C4-2B (cell line): ENCODE measurements around the gene PAPSS1.

ENCODE experiments used
- ZFX ChIP-seq: fragments of 450-650 bp; IDR thresholded peaks from 2 replicates; pipeline ENCODE4 v1.6.1; 2017
- TF ChIP-seq, protein P1 (sequence below): fragments of 450-650 bp; conservative IDR thresholded peaks from 2 replicates; pipeline ENCODE4 v1.5.1; 2017; ENCODE audit warnings: mild to moderate bottlenecking

DNA sequence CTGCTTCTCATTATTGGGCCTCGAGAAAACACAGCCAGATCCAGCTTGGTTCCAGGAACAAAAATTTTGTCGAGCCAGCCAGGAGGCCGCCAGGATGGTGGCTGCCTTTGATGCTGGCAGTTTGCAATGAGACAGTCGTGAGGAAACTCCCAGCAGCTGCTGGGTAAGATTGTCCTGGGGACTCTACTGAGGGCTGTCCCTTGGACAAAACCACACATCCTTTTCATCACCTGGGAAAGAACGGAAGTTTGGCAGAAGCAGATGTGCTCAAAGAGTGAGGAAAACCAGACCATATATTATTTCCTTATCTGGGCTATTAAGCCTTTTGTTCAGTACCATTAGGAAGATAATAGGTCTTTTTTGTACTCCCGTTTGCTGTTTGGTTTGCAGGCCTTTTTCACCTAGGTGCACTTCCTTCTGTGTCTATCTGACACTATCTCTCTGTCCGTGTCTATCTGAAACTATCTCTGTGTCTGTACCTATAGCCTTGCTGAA, 13.4 kb upstream of the PAPSS1 start:
- TF ChIP-seq, protein P1, sequence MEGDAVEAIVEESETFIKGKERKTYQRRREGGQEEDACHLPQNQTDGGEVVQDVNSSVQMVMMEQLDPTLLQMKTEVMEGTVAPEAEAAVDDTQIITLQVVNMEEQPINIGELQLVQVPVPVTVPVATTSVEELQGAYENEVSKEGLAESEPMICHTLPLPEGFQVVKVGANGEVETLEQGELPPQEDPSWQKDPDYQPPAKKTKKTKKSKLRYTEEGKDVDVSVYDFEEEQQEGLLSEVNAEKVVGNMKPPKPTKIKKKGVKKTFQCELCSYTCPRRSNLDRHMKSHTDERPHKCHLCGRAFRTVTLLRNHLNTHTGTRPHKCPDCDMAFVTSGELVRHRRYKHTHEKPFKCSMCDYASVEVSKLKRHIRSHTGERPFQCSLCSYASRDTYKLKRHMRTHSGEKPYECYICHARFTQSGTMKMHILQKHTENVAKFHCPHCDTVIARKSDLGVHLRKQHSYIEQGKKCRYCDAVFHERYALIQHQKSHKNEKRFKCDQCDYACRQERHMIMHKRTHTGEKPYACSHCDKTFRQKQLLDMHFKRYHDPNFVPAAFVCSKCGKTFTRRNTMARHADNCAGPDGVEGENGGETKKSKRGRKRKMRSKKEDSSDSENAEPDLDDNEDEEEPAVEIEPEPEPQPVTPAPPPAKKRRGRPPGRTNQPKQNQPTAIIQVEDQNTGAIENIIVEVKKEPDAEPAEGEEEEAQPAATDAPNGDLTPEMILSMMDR, result no peak
- no peak for TF ChIP-seq ZFX
